ENCODE measurements around the gene RAB6C. TPM values are rescaled to one million over a fixed set of nuclear protein-coding genes. Genes with fewer than 3 reads are reported as not detected.
"Not testable (repeated sequence)": the region's sequence is repeated elsewhere in the genome, so short reads cannot be mapped to it uniquely, and the experiment has no call there.

The RAB6C gene
- 0.48 TPM for polyA plus RNA-seq (ENCODE audit: insufficient read length)

GRCh38 chr2:129979629-129980155 is at the start of gene RAB6C:
Gene RAB6C, plus strand, starts transcription at chr2:129979666. Its CDS starts 450 bp downstream, at chr2:129980116.
- DNase-seq = peak; percentile 37

- no peak for DNase-seq
Measured at GRCh38 chr2:129930451-129930850, 49.0 kb upstream of the RAB6C start.

DNA sequence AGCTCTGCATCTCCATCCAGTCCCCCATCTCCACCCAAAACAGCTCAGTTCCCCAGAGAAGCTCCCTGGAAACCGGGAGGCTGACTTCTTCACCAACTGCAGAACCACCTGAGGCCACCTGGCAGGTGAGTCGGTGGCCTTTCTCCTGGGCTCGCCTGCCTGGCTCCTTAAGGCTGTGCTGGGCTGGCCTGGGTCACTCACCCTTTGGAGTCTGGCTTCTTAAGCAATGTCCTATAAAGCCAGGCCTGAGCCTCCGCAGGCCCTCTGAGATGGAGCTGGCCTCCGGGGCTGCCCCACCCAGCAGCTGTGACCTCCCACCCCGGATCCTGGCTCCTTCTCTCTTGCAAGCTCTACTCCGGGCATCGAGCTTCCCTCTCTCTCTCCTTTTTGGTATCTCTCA is 46.1 kb upstream of the RAB6C start:
- DNase-seq = not testable (repeated sequence)

DNA sequence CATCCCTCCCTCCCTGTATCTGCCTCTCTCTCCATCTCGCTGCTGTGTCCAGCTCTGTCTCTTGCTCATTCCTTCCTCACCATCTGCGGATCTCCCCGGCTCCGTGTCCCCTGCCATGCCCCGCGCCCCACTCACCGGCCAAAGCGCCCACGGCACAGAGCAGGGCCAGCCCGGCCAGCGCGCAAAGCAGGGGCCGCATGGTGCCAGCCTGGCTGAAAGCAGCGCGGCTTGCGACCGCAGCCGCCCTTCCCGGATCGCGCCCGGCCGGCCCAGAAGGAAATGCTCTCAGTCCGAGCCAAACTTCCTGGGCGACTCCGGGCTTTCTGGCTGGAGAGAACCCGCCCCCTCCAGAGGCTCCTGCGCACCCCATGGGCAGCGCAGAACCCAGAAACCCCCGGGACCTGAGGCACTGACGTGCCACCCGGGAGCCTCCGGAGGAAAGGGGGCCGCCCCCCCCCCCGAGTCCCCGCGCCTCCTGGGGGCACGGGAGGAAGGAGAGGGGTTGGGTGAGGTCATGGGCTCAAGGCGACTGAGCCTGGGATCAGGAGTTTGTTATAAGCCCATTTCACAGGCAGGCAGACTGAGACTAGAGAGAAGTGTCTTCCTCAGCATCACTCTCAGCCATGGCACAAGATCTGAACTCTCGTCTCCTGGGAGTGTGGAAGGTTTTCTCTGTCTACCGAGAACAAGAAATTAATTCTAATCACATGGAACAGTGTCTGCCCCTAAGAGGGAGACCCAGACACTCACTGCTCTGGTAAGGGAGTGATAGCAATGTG is 45.2 kb upstream of the RAB6C start:
- no peak for DNase-seq

DNA sequence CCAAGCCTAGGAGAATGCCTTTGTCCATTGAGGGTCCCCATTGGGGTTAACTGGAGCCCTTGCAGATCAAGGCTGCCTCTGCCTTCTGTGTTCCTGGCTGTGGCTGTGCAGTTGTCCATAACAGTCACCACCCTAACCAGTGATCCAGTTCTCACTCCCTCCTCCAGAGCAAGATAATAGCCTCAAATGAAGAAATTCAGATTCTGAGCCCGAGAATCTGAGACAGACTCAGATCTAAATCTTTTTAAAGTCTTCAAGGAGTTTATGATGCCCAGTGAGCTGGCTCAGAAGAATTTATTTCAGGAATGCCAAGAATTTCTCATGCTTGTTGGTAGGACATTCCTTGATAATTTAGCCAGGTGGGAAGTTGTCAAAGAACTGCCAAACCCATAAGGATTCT is 44.3 kb upstream of the RAB6C start:
- DNase-seq = no peak

DNA sequence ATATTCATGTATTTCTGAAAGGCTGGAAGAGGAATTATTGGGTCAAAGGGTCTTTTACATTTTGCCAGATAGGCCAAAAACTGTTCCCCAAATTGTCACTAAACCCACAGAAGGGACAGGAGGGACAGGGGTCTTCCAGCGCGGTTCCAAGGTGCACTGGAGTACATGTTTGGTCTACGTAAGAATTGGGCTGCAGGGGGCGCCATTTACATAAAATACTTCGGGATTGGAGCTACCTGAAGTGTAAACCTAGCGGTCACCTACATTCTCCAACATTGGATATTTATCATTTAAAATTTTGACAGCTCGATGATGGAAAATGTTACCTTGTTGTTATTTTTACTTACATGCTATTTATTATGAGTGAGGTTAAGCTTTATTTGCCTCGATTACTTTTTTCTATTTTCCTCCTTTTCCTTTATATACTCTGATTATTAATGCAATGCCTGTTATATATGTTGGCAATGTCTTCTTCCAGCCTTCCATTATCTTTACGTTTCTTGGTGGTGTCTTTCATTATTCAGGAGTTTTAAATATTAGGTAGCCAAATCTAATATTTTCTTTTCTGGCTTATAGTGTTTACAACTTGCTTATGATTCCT is 43.0 kb upstream of the RAB6C start:
- DNase-seq = no peak

GRCh38 chr2:129938850-129939471 is 40.5 kb upstream of the RAB6C start:
- not testable (repeated sequence) for DNase-seq

- DNase-seq = not testable (repeated sequence)
Measured at GRCh38 chr2:129943456-129943855, 36.0 kb upstream of the RAB6C start.

- no peak for DNase-seq
Measured at GRCh38 chr2:129945557-129945956, 33.9 kb upstream of the RAB6C start.

DNA sequence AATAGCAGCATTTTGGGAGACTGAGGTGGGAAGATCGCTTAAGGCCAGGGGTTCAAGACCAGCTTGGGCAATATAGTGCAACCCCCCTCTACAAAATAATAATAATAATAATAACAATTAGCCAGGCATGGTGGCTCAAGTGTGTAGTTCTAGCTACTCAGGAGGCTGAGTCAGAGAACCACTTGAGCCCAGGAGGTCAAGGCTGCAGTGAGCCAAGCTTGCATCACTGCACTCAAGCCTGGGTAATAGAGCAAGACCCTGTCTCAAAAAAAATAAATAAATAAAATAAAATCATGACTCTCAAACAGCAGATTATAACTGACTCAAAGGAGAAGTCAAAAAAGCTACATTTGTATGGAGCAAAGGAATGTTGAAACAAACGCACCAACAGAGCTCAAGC is 31.8 kb upstream of the RAB6C start:
- not testable (repeated sequence) for DNase-seq

DNA sequence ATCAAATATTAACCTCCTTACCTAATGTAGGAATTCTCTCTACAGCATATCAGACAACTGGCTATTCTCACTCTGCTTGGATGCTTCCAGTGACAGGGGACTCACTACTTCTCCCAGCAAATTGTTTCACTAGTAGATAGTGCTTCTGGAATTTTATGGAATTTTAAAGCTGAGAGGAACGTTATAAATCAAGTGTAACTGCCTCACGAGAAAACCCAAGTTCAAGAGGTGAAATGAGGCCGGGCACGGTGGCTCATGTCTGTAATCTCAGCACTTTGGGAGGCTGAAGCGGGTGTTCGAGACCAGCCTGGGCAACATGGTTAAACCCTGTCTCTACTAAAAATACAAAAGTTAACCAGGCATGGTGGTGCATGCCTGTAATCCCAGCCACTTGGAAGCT is 23.3 kb upstream of the RAB6C start:
- not testable (repeated sequence) for DNase-seq

DNA sequence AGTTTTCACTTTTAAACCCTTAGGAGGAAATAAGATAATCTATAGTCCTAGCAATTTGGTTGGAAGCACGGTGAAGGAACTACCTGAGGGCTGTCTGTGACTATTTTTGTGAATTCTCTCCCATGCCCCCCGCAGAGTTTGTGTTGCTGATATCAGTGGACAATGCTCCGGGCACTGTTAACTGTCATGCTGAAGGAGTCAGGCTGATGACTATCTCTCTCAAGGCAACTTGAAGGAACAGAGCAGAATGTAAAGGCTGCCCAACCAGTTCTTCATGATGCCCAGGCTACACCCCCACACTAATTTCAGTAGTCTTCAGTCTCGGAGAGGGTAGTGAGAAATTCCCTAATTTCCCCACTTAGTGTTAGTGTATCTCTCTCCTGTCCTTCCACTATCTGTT is 21.6 kb upstream of the RAB6C start:
- DNase-seq = no peak

DNA sequence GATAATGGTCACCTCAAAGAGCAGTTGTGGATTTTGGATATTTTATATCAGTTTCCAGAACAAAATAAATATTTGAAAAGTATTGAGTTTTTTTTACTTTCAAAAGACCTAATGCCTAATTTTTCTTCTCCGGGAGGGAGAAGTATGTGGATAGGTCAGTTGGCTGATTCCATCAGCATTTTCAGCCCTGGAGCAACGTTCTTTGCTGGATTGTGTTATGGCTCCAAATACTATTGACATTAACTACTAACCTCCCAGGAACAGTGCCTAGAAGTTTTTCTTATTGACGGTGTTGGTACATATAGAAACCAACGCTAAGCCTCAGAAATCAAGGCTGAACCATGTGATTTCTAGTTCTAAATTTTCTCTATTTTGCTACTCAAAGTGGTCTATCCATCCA is 20.7 kb upstream of the RAB6C start:
- not testable (repeated sequence) for DNase-seq

GRCh38 chr2:129968605-129969004 is 10.9 kb upstream of the RAB6C start:
- not testable (repeated sequence) for DNase-seq

- DNase-seq = no peak
Measured at GRCh38 chr2:129975016-129975774, 4.3 kb upstream of the RAB6C start.

DNA sequence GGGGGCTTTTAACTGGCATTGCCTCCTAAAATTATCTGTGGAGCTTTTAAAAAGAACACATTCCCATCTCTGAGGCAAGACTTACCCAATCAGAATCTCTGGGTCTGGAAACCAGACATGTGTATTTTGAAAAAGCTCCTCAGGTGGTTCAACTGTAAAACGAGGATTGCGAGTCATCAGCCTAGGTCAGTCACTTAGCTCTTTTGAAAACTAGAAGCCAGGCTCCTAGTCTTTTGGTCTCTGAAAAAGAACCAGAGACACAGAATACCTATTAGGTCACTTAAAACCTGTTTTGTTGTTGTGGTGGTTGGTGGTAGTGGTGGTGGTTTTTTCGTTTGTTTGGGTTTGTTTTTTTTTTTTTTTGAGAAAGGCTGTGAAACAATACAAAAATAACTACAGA is 2.5 kb upstream of the RAB6C start:
- DNase-seq = not testable (repeated sequence)

GRCh38 chr2:129977986-129978385 is 1.5 kb upstream of the RAB6C start:
- DNase-seq = no peak

DNA sequence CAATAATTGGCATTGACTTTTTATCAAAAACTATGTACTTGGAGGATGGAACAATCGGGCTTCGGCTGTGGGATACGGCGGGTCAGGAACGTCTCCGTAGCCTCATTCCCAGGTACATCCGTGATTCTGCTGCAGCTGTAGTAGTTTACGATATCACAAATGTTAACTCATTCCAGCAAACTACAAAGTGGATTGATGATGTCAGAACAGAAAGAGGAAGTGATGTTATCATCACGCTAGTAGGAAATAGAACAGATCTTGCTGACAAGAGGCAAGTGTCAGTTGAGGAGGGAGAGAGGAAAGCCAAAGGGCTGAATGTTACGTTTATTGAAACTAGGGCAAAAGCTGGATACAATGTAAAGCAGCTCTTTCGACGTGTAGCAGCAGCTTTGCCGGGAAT is 780 bp downstream of the RAB6C start:
- not testable (repeated sequence) for DNase-seq

DNA sequence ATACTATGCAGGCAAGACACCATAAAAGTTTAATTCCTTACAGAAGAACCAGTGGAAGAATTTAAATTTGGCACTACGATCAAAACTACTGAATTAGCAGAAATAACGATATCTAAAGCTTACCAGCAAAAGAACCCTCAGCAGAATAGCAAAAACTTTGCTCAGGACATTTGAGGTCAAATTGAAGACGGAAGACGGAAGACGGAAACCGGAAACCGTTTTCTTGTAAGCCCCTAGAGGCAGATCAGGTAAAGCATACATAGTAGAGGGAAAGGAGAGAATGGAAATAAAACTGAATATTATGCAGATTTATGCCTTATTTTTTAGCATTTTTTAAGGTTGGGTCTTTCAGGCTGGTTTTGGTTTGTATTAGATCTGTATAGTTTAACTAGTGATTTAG is 2.2 kb downstream of the RAB6C start:
- not testable (repeated sequence) for DNase-seq

DNA sequence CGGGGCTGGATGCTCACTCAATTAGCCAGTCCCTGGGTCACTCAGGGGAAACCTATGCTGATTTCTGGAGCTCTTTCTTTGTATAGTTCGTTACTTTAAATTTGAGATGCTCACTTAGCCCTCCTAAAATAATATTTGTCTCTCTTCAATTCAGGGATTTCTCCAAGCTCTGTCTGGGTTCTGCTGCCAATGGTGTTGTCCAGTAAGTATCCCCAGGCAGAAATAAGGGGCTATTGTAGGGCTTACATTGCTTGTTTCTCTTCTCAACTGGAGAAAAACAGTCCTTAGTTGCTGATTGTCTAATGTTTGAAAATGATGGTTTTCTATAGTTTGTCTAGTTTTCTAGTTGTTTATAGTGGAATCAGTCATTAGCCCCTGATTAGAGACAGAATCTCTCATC is 5.0 kb downstream of the RAB6C start:
- DNase-seq = no peak

DNA sequence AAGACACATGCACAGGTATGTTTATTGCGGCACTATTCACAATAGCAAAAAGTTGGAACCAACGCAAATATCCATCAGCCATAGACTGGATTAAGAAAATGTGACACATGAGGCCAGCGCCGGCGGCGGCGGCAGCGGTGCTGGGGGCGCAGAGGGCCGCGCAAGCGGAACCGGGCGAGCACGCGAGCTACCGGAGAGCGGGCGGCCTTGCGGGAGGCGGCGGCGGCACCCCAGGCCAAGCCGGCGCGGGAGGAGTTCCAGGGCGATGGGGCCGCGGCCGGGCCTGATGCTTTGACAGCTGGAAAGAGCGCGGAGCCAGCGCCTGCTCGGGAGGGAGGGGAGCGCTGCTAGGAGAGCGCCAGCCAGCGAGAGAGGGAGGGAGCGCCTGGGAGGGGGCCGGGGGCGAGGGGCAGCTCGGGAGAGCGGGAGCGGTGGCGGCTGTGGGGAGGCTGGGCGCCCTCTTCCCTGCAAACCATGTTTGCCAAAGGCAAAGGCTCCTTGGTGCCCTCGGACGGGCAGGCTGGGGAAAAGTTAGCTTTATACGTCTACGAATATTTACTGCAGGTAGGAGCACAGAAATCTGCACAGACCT is 13.0 kb downstream of the RAB6C start:
- DNase-seq = not testable (repeated sequence)

DNA sequence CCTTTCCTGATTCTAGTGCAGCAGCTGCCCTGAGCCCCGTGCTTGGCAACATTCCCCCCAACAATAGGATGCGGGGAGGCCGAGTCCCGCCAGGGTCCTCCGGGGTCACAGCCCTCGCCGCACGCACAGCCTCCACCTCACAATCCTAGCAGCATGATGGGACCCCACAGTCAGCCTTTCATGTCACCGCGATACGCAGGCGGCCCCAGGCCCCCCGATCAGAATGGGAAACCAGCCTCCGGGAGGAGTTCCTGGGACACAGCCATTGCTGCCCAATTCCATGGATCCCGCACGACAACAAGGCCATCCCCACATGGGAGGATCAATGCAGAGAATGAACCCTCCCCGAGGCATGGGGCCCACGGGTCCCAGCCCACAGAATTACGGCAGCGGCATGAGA is 13.7 kb downstream of the RAB6C start:
- not testable (repeated sequence) for DNase-seq

Measured in hindlimb muscle (tissue), 1 donor.